HG03521 (cell line): ENCODE results near the gene SLC23A3.

Experiments
- ATAC-seq: cut with Tn5 transposase; IDR thresholded peaks from one replicate; pipeline ENCODE4 v1.9.1; 2021; ENCODE audit warnings: mild to moderate bottlenecking, moderate library complexity; ENCODE audit not compliant: unreplicated experiment

The SLC23A3 gene

DNA sequence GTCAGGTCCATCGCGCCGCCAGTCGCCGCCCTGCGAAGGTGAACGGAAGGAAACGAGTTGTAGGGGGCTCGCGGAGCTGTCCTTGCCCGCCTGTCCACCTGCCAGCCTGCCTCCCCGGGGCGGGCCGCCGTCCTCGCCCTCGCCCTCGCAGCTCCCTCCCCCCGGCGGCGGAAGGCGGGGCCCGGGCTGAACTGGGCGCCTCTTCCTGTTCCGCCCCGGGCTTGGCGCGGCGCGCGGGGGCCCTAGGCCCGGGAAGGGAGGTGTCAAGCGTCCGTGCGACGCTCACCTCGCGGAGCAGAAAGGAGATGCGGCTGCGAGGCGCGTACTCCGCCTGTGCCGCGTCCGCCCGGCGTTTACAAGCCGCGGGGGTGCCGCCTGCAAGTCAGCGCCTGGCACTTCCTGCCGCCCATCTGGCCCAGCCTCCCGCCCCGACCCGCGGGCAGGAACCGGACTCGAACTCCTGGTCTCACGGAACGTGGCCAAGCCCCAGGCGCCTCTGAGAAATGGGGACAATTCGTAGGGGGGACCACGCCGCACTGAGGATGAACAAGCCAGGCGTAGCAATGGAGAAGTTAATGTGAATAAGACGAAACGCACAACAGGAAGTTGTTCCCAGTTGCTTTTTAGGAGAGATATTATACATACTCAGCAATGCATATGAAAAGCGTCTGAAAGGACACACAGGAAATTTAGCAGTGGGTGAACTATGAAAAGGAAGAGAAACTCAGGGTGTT, 7.2 kb upstream of the SLC23A3 start, which contains the start of gene CNPPD1:
TSS of gene CNPPD1 (minus strand) at position 108 of the 734 bp plus-strand sequence. CDS start at position 11, 97 bp downstream.
- peak; percentile 62 for ATAC-seq

DNA sequence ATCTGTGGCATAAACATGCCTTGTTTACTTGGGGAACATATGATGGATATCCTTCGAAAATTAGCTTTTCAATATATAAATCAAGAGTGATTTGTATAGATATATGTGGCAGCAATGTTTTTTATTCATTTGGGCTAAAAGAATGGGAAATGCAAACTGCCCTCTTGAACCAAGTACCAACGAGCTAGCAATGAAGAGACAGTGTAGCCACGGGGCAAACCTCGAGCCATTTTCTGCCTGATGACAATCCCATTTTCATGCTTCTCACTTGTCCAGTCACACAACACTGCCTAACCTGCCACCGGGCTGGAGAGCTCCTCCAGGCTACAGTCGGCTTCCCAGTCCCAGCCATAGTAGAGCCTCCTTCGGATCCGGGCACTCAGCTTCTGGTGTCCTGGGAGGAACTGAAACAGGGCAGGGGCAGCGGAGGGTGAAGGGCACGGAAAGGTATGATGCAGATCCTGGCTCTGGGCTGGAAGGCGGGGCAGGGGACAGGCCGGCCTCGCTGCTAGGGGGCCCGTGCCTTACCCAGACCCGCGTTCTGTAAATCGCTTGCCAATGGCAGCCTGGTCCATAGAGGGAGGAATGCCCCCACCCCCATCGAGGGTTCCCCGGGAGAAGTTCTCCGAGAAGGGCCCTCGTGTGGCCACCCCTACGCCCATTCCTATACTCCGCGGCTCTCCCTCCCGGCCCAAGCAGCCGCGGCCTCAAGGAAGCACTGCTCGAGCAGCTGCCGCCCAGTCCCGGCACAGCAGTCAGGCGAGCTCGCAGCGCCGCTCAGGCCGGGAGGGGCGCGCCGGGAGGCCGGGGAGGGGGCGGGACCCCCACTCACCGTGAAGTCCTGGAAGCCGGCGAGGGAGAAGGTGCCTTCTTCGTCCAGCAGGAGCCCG, 6.3 kb upstream of the SLC23A3 start:
- ATAC-seq = peak; percentile 10

DNA sequence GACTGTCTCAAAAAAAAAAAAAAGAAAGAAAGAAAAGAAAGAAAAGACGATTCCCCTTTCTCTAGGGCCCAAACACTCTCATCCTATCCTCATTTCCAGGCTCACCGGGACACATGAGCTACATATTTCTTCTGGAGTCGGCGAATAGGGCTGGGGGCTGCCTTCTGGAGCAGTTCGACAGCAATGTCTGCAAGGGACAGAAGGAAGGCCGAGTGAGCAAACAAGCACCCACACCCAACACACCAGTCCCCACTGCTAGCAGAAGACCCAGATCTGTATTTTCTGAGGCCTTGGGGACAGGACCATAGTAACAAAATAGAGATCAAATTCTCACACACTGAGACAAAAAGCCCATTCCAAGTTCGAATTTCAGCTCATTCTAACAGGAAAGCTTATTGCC, 5.7 kb upstream of the SLC23A3 start:
- ATAC-seq = no peak

DNA sequence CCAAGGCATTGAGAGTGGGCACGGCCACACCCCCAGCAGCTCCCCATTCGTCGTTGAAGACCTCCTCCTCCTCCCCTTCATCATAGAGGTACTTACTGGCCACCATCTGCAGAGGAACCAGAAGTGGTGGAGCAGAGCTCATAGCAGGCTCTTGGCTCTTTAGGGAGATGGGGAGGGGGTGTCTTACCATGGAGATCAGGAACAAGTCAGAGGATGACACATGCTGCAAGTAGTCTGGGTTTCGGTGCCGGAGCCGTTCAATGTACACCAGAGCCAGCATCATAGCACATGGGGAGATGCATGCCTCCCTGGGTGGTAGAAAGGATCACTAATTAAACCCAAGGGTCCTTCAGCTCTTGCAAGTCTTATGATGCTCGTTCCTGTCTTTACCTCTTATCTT, 5.0 kb upstream of the SLC23A3 start:
- ATAC-seq = no peak

DNA sequence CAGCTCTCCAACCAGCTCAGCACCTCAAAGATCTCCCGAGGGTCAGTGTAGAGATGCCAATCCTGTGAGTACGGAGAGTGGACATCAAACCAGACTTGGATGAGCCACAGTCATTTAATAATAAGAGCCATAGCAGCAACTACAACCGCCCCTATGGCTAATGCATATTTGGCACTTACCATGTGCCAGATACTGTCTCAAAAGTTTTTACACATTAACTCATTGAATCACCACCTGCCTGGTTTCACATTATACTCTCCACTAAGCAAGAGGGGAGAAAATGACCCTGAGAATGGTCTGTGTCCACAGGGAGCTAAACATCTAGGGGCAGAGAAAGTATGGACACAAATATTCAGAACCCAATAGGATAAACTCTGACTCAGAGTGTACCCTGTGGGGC, 4.3 kb upstream of the SLC23A3 start:
- no peak for ATAC-seq

DNA sequence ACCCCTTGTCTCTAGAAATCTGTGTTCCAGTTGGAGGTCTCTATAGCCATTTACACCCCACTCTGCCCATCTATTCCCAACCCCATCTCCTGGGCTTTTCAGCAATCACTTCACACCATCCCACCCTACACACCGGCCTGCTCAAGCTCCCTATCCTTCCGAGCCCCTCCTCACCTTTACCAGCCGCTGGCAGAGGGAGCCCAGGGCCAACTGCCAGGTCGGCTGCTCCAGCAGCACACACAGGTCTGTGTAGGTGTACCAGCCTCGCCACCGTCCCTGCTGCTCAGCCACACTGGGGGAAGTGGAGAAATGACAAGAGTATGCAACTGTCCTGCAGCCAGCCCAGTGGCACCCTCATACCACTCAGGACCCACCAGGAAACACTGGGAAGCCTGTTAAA, 3.3 kb upstream of the SLC23A3 start:
- no peak for ATAC-seq

DNA sequence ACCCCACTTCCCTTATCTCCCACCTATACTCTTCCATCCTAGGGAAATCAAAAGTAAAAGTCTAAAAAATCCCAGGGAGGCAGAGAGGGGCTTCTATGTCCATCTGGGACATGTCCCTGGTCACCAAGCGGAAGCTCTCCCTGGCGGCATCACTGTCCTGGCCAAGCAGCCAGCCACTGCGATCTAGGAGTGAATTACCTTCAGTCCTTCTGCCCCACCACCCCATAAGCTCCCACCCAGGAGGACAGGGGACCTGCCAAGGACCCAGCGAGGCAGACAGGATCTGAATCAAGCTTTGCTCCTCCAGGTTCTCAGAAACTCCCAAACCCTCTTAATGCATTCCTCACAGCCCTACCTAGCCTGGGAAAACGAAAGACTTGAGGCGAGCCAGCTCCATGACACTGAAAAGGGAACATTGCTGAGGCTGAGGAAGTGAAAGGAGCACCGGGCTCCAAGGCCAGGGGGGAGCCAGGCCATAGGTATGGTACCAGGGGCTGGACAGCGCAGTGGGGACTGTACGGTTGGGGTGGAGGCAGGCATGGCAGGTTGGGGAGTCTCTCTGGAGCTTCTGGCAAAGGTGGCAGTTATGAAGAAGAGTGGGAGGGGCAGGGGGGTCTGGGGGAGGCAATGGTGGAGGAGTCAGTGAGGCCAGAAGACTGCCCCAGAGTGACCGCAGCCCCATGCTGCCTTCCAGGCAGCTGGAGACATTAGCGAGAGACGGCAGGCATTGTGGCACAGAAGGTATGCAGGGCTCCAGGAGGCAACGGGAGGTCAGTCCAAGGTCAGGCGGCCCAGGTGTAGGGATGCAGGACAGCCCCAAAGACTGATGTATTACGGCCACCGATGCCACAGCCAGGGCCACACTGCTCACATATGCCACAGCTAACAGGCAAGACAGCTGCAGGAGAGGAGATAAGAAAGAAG, 2.7 kb upstream of the SLC23A3 start:
- no peak for ATAC-seq

DNA sequence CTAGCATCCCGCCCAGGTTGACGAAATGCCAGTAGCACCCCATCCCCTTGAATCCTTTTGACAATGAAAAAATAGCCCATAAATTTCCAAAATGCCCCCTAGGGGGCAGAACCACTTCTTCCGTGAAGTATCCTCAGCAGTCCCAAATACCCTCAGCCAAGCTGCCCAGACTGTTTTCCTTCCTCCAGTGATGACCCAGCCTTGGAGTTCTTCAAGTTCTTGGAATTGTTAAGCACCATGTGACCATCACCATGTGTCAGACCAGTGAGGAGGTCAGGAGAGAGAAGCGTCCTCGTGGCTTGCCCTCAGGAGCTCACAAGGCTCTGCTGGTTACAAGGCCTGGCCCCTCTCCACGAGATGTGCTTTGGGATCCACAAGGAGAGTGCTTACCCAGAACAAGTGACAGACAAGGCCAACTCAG, 1.4 kb upstream of the SLC23A3 start:
- no peak for ATAC-seq

DNA sequence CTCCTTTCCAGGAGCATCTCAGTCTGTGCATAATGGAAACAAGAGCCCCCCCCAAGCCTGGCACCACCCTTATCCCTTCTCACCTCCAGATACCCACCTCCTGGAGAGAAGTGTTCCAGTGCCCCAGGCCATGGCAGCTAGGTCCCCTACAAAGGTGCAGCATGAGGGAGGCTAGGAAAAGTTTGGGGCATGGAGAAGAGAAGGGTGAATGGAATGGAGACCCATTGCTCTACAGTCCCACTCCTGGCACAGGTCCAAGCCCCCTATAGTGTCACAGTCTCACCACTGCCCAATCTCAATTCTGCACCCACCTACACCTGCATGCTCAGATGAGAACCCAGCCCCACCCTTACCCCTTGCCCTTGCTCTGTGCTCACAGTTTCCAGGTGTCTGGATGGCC, 897 bp downstream of the SLC23A3 start:
- no peak for ATAC-seq

DNA sequence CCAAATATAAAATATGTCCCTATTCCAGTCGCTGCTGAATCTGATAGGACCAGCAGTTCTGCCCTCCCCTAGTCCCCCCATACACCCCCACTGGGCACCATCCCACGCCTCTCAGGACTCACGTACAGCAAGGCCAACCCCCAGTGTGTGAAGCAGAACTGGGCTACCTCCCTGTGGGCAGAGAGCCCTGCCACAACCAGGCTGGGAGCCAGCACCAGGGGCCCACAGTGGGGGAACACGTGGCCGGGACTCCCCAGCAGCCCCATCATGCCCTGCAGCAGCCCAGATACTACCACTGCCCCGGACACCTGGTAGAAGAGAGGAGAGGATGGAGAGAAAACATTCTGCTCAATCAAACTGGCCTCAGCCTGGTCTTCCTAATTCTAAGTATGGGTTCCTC, 1.3 kb downstream of the SLC23A3 start:
- no peak for ATAC-seq

DNA sequence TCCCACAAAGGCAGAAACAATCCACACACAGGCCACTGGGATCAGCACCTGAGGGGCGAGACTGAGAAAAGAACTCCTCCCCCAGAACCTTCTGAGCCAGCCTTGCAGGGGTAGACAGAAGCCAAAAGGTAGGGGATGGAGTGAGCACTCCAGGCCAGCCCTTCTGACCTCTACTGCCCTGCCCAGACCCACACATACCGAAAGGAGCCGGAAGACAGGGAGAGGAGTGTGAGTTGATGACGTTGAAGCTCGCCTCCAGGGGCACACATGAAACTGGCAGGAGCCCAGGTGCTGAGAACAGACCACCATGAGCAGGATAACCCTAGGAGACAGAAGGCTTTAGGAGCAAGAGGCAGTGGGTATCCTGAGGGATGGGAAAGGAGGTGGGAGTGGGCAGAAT, 1.8 kb downstream of the SLC23A3 start:
- no peak for ATAC-seq

DNA sequence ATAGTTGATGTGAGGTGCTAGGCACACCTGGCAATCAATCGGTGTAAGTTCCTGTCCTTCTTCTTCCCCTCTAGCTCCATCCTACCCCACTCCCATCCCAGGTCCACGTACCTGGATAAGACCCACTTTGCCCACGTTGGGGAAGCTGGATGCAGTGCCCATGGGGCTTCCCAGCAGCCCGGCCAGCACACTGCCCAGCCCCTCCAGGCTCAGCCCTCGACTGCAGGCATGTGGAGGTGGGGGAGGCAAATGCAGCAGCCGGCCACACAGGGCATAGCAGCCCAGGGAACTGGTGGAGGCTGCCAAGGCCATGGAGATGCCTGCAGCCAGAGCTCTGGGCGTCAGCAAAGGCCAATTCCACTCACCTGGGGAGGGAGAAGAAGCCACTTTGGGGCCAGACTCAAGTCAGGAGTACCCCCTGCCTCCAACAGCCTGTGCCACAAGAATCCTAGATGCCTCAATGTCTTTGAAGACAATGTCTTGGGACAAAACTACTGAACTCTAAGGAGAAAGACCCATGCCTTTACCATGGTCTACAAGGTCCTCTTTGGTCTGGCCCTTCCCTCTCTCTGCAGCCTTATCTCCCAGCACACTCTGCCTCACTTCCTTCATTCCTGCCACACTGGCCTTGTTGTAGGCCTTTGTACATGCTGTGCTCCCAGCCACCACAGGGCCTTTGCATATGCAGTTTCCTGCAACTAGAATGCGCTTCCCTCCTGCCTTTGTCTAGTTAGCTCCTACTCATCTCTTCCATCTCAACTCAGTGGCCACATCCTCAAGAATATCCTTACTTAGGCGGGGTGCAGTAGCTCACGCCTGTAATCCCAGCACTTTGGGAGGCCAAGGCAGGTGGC, 4.5 kb downstream of the SLC23A3 start:
- no peak for ATAC-seq

DNA sequence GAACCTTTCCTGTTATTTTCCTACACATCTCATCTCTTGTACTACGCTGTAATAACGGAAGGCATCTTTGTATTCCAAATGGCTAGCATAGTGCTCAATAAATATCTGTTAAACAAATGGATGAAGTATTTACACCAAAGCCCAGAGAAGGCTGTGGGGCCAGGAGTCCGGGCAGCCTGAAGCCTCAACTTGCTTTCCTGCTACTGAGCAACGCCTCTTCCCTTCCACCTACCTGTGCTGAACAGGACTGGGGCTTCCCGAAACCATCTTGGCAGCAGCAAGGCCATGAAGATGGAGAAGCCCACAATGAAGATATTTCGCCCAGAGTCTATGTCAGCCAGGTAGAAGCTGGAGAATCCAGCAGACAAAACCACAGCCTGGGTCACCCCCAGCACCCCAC, 6.7 kb downstream of the SLC23A3 start:
- ATAC-seq = no peak

DNA sequence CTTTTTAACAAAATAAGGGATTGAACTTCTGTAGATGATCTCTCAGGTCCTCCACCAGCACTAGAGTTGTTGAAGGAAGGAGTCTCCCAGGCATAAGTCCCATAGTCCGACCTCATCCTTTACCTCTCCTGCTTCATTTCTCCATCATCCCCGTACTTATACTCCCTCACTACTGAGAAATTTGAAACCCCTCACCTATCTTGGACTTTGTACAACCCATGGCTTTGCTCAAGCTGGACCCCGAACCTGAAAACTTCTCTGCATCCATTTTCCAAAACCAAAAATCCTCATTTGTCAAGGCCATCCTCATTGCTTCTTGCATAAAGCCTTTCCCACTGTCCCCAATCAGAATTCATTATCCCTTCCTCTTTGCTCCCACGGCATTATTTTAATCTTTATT, 8.7 kb downstream of the SLC23A3 start:
- no peak for ATAC-seq

DNA sequence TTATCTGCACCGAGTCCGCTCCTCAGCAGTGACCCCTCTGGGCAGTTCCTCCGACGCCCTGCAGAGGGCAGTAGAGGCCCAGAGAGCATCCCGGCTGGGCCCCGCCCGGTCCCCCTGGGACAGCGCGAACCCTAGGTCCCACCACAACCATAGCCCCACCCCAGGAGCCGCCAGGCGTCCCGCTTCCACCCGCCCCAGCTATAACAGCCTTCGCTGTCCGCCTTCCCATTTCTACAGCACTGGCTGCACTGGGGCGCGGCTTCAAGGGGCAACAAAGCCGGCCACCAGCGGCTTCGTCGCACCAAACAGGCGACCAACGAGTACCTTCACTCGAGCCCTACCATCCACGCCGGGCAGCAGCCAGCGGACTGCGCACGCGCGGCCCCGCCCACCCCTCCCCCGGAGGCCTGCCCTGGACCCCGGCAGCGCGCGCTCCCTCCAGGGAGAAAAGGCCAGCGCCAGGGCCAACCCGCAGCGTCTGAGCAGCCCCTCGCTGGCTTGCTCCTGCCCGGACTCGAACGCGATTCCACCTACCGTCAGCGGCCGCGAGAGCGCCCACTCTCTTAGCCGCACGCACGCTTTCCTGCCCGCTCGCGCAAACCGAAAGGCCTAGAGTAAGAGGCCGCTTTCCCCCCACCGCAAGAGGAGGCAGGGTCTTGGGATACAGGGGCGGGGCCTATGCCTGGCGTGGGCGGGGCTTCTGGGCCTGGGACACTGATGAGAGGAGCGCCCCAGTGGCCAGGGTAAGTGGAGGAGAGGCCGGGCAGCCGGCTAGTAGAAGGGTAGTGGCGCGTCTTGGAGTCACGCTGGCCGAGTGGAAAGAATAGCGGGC, 9.4 kb downstream of the SLC23A3 start, which contains the start of gene NHEJ1:
TSS of gene NHEJ1 (minus strand) at position 630 of the 832 bp plus-strand sequence. CDS start 2,453 bp downstream, outside the sequence.
- ATAC-seq = peak; percentile 78

DNA sequence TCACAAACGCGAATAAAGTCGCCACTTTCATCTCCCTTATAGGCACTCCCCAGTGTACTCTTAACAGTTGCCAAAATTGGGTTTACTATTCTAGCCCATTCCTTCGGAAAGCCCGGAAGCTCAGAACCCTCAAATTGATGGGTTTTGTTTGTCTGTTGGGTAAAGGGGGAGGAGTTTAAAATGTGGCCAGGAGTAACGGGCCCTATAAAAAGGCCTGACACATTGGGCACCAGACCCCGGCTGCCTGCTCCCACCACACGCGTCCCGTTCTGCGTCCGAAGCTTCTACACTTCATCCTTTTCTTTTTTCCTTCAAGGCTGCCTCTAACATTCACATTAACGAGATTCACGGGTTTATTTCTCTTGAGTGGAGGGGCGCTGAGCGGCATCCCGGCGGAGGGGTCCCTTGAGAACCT, 10.1 kb downstream of the SLC23A3 start:
- no peak for ATAC-seq

DNA sequence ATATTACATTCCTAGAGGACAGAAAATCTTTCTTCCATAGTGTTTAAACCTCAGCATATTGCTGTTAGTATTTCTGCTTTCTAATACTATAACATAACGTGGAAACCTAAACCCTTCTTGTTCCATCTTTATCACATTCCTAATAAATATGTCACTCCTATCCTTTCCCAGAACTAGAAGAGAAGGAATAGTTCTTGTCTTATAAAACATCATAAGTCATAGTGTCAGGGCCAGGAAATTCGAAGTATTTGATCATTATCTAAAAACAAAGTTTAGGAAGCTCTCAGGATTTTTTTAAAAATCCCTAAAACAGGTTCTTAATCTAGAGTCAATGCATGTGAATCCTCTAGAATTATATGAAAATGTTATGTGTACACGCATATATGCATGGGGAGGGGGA, 11.2 kb downstream of the SLC23A3 start:
- ATAC-seq = no peak

DNA sequence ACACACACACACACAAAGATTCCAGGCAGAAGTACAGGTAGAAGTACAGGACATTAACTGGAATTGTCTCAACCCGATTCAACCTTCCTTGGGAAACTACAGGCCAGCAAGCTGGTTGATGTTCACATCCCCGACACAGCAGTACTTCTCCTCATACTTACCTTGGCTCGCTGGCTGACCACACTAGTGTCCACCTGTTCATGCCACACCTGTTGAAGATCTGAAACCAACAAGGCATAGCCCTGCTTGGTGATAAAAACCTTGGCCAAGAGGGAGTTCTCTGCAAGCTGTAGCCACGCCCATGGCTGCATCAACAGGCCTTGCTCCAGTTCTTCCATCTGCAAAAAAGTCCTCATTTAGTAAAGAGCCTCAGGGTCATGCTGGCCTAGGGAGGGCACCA, 11.8 kb downstream of the SLC23A3 start:
- ATAC-seq = no peak

DNA sequence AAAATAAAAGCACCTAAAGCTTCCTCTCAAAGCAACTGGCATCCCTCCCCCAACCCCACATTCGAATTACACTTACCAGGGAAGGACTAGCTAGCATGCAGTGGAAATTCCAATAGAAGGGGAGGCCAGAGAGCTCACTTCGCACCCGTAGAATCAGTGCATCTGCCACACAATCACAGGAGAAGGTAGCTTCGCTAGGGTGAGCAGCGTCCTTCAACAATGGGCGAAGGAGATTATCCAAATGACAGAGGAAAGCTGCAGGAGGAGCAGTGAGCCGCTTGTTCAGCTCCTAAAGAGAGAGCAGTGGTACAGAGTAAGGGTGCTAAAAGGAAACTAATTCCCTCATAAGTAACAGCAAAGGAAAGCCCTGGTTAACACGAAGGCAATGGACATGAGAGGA, 12.4 kb downstream of the SLC23A3 start:
- no peak for ATAC-seq
